Gastroesophageal sphincter (tissue), 4 donors: ENCODE results near the gene PCBD2. TPM values are rescaled to one million over a fixed set of nuclear protein-coding genes. Genes with fewer than 3 reads are reported as not detected.

Experiments
- ATAC-seq: fragments of 150-250 bp; one replicate; pipeline ENCODE4 v1.9.1; 2016; ENCODE audit warnings: mild to moderate bottlenecking, moderate library complexity
- H3K27ac ChIP-seq, 4 donors: fragments of 200-600 bp; sonication (generic) in 3 of 4; 1 replicate in 3 of 4; 2 replicates in 1 of 4; pipeline ENCODE4 v1.5.1; 2016 to 2019
- H3K27me3 ChIP-seq: fragments of 200-600 bp; sonication (generic); one replicate; pipeline ENCODE4 v1.5.1; 2019
- H3K36me3 ChIP-seq, 2 donors: fragments of 200-600 bp; sonication (generic); one replicate each; pipeline ENCODE4 v1.5.1; 2019; ENCODE audit warnings: control low read depth in 1 of 2
- H3K4me1 ChIP-seq, 3 donors: fragments of 200-600 bp; sonication (generic); 1 replicate in 2 of 3; 2 replicates in 1 of 3; pipeline ENCODE4 v1.5.1; 2016 to 2019; ENCODE audit warnings: control low read depth in 2 of 3
- H3K4me3 ChIP-seq, 2 donors: fragments of 200-600 bp; sonication (generic); one replicate each; pipeline ENCODE4 v1.5.1; 2019; ENCODE audit warnings: mild to moderate bottlenecking in 1 of 2, moderate library complexity in 1 of 2
- H3K9me3 ChIP-seq, 3 donors: fragments of 200-600 bp; sonication (generic); one replicate each; pipeline ENCODE4 v1.5.1; 2017 to 2019; ENCODE audit warnings: control low read depth in 2 of 3
- EP300 ChIP-seq: sonication (generic); formaldehyde crosslinking; IDR thresholded peaks from one replicate; pipeline ENCODE4 v1.6.1; 2017; ENCODE audit warnings: antibody characterized with exemption, mild to moderate bottlenecking
- POLR2A ChIP-seq, 2 donors: fragments of 450-650 bp; IDR thresholded peaks; one replicate each; pipeline ENCODE4 v1.6.1; 2017; ENCODE audit warnings: antibody characterized with exemption in 2 of 2, mild to moderate bottlenecking in 2 of 2, moderate library complexity in 1 of 2
- POLR2AphosphoS5 ChIP-seq: sonication (generic); formaldehyde crosslinking; IDR thresholded peaks from one replicate; pipeline ENCODE4 v1.6.1; 2017; ENCODE audit warnings: antibody characterized with exemption
- WGBS, 2 donors: methylation state at CpG; one replicate each; pipeline ENCODE4 v1.1.5; 2018; ENCODE audit warnings: low coverage in 1 of 2; 5-methylcytosine and 5-hydroxymethylcytosine counted together
- total RNA-seq, 4 donors: library from RNA; depleted of rRNA; stranded (reverse); fragments of >200 nt; gene quantifications; one replicate each; pipeline ENCODE4 v1.1.0, GENCODE V29; 2016
- TF ChIP-seq, protein P1 (sequence below), 4 experiments: fragments of 200-600 bp in 2 of 4; fragments of 450-650 bp in 2 of 4; sonication (generic) in 1 of 4; IDR thresholded peaks; one replicate each; pipeline ENCODE4 v1.5.1; 2017 to 2019; ENCODE audit warnings: antibody characterized with exemption in 4 of 4, mild to moderate bottlenecking in 2 of 4, moderate library complexity in 2 of 4

The PCBD2 gene
- total RNA-seq, 4 donors from 2014 or later, result 8.3 to 10.8 (median 9.5) TPM

DNA sequence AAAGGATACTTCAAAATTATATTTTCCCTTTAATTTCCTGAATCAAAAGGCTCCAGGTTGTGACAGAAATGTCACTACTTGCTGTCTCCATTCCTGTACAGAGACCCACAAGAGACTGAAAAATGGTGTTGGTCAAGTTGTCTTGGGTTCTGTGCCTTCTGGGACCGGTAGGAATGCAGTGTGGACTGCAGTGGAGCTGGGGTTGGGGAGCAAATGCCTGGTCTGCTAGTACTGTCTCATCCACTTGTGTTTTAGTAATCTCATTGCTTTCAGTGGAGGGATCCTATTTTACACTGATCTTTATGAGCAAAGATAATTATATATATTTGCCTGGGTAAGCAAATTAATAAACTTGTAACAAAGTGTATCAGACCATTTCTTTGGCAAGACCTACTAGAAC lies 38.6 kb downstream of the PCBD2 start:
- WGBS, 2 donors, result 60 to 86% methylated on average over 1 of the region's 1 CpG
- TF ChIP-seq, protein P1, sequence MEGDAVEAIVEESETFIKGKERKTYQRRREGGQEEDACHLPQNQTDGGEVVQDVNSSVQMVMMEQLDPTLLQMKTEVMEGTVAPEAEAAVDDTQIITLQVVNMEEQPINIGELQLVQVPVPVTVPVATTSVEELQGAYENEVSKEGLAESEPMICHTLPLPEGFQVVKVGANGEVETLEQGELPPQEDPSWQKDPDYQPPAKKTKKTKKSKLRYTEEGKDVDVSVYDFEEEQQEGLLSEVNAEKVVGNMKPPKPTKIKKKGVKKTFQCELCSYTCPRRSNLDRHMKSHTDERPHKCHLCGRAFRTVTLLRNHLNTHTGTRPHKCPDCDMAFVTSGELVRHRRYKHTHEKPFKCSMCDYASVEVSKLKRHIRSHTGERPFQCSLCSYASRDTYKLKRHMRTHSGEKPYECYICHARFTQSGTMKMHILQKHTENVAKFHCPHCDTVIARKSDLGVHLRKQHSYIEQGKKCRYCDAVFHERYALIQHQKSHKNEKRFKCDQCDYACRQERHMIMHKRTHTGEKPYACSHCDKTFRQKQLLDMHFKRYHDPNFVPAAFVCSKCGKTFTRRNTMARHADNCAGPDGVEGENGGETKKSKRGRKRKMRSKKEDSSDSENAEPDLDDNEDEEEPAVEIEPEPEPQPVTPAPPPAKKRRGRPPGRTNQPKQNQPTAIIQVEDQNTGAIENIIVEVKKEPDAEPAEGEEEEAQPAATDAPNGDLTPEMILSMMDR (IDR thresholded peaks at IDR 0.05), result no peak
- TF ChIP-seq POLR2AphosphoS5 (no peak), EP300 (no peak), POLR2A (IDR thresholded peaks at IDR 0.05) (no peak)
- H3K27ac ChIP-seq, result no peak overlapping the region
- H3K36me3 ChIP-seq, result peaks cover 0 to 9% of the 10 kb centered on the region in 2 donors
- H3K27me3 ChIP-seq, result no peaks in the 10 kb centered on the region
- no peaks in the 10 kb centered on the region for H3K9me3 ChIP-seq
- ATAC-seq, result no peak
- peaks cover 0 to 3% (median 0%) of the 10 kb centered on the region in 3 donors for H3K4me1 ChIP-seq
- no peak overlapping the region for H3K4me3 ChIP-seq

DNA sequence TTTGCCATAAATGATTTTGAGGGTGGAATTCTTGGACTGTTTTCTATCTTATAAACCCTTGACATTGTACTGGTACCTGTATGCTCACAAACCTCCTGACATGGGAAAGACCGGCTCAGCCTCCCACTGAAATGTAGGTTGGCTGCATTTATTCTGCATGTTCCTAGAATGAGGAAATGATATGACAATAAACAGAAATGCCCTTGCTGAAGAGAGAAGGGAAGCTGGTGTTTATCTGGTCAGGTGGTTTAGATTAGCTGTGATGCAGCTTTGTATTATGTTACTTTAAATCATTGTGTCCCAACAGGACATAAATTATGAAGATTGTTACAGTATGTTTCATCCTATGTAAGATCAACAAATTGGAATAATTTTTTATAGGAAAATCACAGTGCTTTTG lies 39.7 kb downstream of the PCBD2 start:
- Histone ChIP-seq H3K9me3 (no peaks in the 10 kb centered on the region), H3K27me3 (no peaks in the 10 kb centered on the region), H3K4me1 (peaks cover 0 to 13% (median 3%) of the 10 kb centered on the region in 3 donors), H3K4me3 (no peak overlapping the region), H3K27ac (no peak overlapping the region), H3K36me3 (peaks cover 0 to 8% of the 10 kb centered on the region in 2 donors)
- no peak for ATAC-seq
- 50 to 58% methylated on average over 1 of the region's 1 CpG for WGBS, 2 donors
- TF ChIP-seq, protein P1 (IDR thresholded peaks at IDR 0.05), result no peak
- TF ChIP-seq POLR2AphosphoS5, result no peak
- no peak for TF ChIP-seq POLR2A (IDR thresholded peaks at IDR 0.05)
- TF ChIP-seq EP300, result no peak

DNA sequence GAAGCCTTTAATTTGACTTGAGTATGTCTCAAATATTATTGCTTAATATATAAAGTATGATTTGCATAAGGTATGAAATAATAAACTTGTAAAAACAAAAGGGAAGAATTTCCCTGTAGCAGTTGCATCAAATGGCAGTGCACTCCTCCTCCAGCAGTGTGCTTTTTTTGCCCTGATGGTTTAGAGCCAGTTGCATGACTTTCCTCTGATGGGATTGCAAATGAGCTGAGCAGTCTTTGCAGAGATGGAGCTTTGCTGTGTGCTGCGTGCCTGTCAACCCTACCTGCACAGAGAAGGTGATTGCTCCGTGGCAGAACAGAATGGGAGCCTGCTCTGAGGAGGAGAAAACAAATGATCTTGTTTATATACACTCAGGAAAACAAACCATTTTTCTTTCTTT lies 40.1 kb downstream of the PCBD2 start:
- 59 to 77% methylated on average over 2 of the region's 2 CpGs for WGBS, 2 donors
- Histone ChIP-seq H3K9me3 (no peaks in the 10 kb centered on the region), H3K36me3 (peaks cover 0 to 3% of the 10 kb centered on the region in 2 donors), H3K27me3 (no peaks in the 10 kb centered on the region), H3K4me3 (no peak overlapping the region), H3K27ac (no peak overlapping the region), H3K4me1 (peaks cover 0 to 16% (median 3%) of the 10 kb centered on the region in 3 donors)
- no peak for ATAC-seq
- no peak for TF ChIP-seq POLR2AphosphoS5
- TF ChIP-seq, protein P1 (IDR thresholded peaks at IDR 0.05), result no peak
- TF ChIP-seq EP300, result no peak
- no peak for TF ChIP-seq POLR2A (IDR thresholded peaks at IDR 0.05)

DNA sequence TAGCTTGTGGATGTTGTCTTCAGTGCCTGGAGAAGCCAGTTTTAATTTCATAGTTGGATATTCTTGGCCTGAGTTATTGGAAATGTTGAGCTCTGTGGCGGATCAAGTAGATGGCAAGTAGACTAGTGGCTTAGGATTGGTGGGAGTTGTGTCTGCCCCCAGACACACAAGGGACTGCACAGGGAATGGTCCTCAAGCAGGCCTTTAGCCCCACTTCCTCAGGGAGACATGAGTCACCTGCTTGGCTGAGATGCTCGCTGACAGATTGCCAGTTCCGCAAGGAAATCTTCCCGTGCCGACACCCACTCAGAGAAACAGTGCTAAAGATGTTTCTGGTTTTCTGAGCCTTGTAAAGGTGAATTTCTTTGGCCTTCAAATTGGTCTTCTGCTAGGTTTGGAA lies 44.0 kb downstream of the PCBD2 start:
- H3K27ac ChIP-seq, result peak overlapping the region in 3 of 4 donors; percentile 2 to 67 (median 22)
- H3K36me3 ChIP-seq, result no peaks in the 10 kb centered on the region
- peaks cover 0 to 16% (median 3%) of the 10 kb centered on the region in 3 donors for H3K4me1 ChIP-seq
- ATAC-seq, result peak; percentile 62
- no peak overlapping the region for H3K4me3 ChIP-seq
- no peaks in the 10 kb centered on the region for H3K27me3 ChIP-seq
- TF ChIP-seq POLR2AphosphoS5 (no peak), POLR2A (IDR thresholded peaks at IDR 0.05) (no peak), EP300 (no peak)
- TF ChIP-seq, protein P1 (IDR thresholded peaks at IDR 0.05), result no peak
- 57 to 58% methylated on average over 1 of the region's 5 CpGs for WGBS, 2 donors
- H3K9me3 ChIP-seq, result peaks cover 0 to 1% (median 0%) of the 10 kb centered on the region in 3 donors

DNA sequence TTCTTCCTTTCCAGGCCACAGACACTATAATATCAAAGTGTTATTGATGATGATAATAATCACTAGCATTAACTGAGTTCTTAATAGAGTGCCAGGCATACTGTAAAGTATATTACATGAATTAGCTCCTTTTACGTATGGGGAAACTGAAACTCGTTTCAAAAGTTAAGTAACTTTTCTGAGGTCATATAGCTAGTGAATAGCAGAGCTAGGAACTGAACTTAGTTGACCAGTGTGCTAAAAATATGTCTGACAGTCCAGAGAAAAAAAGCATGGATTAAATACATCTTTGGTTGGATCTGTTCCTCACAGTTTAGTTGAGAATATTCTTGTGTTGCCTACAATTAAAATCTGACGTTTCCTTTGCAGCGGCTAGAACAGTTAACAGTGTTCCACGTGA lies 44.4 kb downstream of the PCBD2 start:
- ATAC-seq, result no peak
- Histone ChIP-seq H3K4me3 (no peak overlapping the region), H3K4me1 (peaks cover 0 to 16% (median 3%) of the 10 kb centered on the region in 3 donors), H3K9me3 (peaks cover 0 to 5% (median 0%) of the 10 kb centered on the region in 3 donors), H3K27me3 (no peaks in the 10 kb centered on the region), H3K27ac (peak overlapping the region in 3 of 4 donors; percentile 2 to 67 (median 22)), H3K36me3 (no peaks in the 10 kb centered on the region)
- TF ChIP-seq POLR2AphosphoS5 (no peak), POLR2A (IDR thresholded peaks at IDR 0.05) (no peak), EP300 (no peak)
- TF ChIP-seq, protein P1 (IDR thresholded peaks at IDR 0.05), result no peak
- 22 to 43% methylated on average over 4 to 5 of the region's 5 CpGs for WGBS, 2 donors
